Muscle of back (tissue), 11 donors: Measurements from ENCODE around the gene ESPNL. TPM values are rescaled to one million over a fixed set of nuclear protein-coding genes. Genes with fewer than 3 reads are reported as not detected.

Experiments
- DNase-seq, 3 donors: peaks; one replicate each; pipeline versions ENCODE4 v3.0.0 to v3.0.0-alpha.2; 2013
- polyA plus RNA-seq, 10 donors: library from polyadenylated mRNA; unstranded; fragments of 120-200 nt; gene quantifications; one replicate each; pipeline ENCODE4 v1.2.1, GENCODE V29; 2013; ENCODE audit not compliant: insufficient read length in 10 of 10

The ESPNL gene
- polyA plus RNA-seq, 10 donors, result 0.30 to 2.2 (median 1.1) TPM

GRCh38 chr2:238079874-238080327, 20.2 kb upstream of the ESPNL start:
- no peak for DNase-seq

DNA sequence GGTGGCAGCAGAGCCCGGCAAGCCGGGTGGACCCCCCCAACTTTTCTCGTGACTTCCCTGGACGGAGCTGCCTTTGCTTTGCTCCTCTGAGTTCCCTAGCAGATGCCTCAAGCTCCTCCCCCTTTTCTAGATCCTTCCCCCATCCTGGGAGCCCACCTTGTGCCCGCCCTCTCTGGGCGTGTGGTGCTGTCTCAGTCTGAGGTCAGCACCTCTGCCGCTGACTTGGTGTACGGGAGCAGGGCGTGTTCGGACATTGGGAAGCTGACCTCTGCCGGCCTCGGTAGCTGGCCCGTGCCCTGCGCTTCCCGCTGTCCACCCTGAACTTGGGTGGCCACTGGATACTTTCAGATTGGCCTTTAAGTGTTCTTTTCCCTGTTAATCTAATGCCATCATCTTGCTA, 19.6 kb upstream of the ESPNL start:
- DNase-seq, result no peak

GRCh38 chr2:238081150-238081549, 19.0 kb upstream of the ESPNL start:
- no peak for DNase-seq

GRCh38 chr2:238081561-238081960, 18.6 kb upstream of the ESPNL start:
- DNase-seq, result no peak

DNA sequence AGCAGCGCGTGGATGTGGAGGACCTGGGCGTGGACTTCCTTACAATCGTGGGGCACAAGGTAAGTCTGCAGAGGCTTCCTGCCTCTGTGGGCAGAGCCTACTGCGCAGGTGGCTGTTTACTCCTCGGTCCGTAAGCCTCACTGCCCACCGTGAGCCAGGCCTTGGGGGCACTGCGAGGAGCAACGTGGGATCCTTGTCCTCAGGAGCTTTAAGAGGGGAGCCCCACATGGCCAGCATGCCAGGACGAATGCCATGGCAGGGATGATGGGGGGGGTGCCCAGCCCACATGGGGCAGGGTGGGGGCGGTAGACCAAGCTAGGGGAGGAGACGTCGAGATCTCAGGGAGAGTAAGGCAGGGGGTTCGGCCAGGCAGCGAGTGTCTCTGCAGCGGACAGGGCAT, 18.0 kb upstream of the ESPNL start:
- no peak for DNase-seq

DNA sequence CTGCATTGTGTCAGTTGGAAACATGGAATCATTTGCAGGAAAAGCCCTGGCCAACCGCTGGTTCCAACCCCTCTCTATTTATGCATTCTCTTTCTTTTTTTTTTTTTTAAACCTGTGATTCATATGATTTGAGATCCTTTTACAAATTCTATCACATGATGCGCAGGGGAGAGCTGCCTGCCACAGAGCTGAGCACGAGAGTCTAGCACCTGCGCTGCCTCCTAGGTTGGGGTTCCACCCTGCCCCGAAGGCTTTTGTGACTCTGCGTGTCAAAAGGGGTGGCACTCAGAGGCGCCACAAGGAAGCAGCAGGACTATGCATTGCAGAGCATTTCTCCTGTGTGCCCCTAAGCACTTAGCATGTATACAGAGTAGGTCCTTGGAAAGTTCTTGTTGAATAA, 17.3 kb upstream of the ESPNL start:
- no peak for DNase-seq

DNA sequence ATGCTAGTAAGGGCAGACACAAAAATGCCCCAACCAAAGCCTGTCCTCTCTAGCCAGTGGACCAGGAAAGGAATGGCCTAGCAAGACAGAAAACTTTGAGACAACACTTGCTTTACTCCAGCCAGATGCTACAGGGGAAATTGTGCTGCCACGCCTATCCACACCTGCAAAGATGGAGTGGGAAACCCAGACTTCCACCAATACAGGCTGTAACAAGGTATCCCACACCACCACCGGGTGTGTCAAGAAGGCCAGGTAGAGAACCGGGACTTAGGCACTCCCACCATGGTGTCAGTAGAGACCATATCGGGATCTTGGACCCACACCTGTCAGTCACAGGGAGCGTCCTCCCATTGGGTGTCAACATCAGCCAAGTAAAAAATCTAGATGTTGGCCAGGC, 16.2 kb upstream of the ESPNL start:
- DNase-seq, result no peak

DNA sequence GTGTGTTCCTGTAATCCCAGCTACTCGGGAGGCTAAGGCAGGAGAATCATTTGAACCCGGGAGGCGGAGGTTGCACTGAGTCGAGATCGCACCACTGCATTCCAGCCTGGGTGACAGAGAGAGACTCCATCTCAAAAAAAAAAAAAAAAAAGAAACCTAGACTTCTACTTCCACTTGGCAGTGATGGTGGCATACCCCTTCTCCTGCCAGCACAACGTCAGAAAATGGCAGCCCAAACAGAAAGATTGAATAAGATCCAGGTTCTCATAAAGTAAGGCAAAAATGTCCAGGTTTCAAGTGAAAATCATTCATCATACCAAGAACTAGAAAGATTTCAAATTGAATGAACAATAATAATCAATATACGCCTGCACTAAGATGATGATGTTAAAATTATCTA, 15.4 kb upstream of the ESPNL start:
- no peak for DNase-seq

DNA sequence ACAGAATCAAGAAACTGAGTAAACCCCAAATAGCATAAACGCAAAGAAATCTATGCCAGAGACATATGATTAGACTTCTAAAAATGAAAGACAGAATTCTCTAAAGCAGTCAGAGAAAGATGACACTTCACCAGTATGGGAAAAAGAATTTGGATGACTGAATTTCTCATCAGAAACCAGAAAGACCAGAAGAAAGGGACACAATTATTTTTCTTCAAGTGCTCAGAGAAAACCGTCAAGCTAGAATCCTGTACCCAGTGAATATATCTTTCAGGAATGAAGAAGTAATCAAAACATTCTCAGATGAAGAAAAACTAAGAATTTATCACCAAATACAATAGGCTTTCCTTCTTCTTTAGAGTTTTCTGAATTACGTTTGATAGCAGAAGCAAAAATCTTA, 14.2 kb upstream of the ESPNL start:
- no peak for DNase-seq

DNA sequence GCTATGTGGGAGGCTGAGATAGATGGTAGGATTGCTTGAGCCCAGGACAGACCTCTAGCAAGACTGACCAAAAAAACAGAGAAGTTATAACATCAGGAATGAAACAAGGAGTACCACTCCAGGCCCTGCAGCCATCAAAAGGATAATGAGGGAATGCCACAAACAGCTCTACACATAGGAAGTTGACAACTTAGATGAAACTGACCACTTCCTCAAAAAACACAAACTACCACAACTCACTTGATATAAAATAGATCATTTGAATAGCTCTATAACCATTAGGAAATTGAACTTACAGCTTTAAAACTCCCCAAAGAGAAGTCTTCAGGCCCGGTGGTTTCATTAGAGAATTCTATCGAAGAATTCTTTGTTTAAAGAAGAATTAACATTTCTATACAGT, 12.9 kb upstream of the ESPNL start:
- no peak for DNase-seq

DNA sequence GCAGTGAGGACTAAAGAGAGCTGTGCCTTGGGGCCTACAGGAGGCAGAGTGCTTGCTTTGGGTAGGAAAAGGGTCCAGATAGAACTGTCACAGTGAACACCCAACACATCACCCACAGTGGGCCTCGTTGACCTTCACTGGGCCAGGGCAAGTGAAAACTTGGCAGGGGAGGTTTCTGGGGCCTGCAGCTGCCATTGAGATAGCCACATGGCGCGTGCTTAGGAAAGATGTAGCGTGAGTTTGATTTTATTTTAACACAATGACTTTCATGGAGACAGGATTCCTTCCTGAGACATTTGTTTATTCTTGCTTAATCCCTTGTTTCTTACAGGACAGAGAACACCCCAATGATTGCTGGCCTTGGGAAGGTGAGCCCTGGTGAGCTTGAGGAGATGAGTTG, 9.3 kb upstream of the ESPNL start:
- no peak for DNase-seq

- DNase-seq, result no peak
These were observed 8.6 kb upstream of the ESPNL start for GRCh38 chr2:238091436-238092060.

DNA sequence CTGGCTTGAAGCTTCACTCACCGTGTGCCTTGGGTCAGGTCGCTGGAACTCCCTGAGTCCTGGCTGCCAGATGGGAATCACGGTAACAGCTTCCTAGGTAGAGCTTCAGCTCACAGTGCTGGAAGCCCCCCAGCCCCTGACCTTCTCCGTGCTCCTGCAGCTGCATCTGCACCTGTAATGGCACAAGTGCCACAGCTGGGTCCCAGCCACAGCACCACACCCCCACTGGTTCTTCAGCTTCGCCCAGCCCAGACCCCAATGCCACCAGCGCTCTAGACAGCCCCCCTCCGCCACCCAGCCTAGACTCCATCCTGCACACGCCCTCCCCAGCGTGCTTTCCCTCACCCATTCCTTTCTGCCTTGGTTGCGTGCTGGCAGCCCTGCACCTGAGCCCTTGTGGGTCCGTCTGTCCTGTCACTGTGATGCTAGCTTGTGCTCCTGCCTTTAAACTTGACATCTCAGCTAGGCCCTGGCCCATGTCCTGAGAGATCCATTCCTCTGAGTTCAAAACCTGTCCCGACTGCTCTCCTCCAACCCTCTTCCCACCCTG, 7.6 kb upstream of the ESPNL start:
- DNase-seq, result no peak

- DNase-seq, result no peak
These were observed 6.7 kb upstream of the ESPNL start for GRCh38 chr2:238093181-238094140.

GRCh38 chr2:238094438-238095022, 5.6 kb upstream of the ESPNL start:
- DNase-seq, result no peak

- DNase-seq, result no peak
These were observed 5.0 kb upstream of the ESPNL start for GRCh38 chr2:238095143-238095542.

- DNase-seq, result no peak
These were observed 3.7 kb upstream of the ESPNL start for GRCh38 chr2:238096311-238097011.

DNA sequence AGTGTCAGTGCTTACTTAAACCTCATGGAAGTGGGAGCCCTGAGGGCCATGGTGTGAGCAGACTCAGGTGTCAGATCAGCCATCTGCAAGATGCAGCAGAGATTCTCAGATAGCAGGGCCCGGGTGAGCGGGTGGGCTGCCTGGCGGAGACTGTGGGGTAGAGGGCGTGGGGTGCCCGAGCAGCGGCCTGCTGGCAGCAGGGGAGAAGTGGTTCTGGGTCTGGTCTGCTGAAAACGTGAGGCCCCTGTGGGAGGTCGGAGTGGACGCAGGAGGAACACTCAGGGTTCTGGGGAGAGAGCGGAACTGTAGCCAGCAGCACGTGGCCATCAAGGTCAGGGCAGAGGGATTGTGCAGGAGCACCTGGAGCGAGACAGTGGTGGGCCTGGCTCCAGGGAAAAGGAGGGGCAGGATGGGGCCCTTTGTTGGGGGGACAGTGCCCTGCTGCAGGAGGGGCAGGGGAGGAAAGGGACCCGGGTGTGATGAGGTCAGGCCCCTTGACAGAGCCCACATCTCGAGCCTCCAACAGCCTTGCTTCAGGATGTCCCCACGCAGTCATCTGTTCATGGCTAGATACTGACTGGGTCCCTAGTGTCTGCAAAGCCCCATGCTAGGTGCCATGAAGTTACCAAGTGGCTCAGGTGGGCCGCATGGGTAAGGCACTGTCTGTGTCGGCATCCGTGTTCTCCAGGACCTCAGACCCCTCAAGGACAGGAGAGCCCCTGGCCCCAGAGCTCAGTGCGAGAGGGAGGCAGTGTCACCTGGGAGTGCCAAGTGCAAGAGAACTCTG, 2.7 kb upstream of the ESPNL start:
- no peak for DNase-seq

DNA sequence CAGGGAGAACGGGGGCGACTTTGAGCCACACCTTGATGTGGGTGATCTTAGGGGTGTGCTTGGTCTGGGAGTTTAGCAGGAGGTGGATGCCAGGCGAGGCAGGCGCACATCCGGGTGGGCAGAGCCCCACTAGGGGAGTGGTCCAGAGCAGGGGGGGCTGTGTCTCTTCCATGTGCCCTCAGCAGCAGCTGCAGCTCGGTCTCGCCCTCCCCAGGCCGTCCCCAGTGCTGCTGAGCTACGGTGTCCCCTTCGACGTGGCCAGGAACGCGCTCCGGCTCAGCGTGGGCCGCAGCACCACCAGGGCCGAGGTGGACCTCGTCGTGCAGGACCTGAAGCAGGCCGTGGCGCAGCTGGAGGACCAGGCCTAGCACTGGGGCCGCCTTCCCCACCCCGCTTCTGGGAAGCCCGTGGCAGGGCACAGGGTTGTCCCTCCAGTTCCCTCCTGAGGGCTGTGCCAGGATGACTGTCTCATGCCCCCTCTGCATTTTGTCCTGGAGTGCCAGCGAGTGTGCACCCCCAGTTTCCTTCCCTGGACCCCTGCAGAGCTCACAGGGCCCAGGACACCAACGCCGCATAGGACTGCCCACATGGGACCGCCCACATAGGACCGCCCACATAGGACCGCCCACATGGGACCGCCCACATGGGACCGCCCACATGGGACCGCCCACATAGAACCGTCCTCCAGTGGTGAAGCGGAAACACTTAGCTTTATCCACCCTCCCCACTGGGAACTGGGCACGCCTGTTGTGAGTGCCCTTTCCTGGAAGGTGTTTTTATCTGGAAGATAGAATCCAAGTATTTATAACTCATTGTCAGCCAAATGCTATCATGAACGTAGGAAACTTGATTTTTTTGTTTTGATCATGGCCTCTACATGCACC, 1.9 kb upstream of the ESPNL start:
- peak in 1 of 3 donors; percentile 30 for DNase-seq
